ENCODE measurements around the gene SNX7. TPM values are rescaled to one million over a fixed set of nuclear protein-coding genes. Genes with fewer than 3 reads are reported as not detected.

SNX7 gene
- polyA plus RNA-seq, 1 of the 3 experiments (the other 2 are of a cell fraction) = 16.0 TPM

GRCh38 chr1:98709906-98710305 lies 48.4 kb downstream of the SNX7 start:
- Histone ChIP-seq H3K9me3 (no peaks in the 10 kb centered on the region), H3K79me2 (ENCODE audit: insufficient read depth) (no peaks in the 10 kb centered on the region), H3K4me3 (ENCODE audit: low read depth in 2 of 2, low read length in 1 of 2) (no peak overlapping the region), H3K9ac (no peak overlapping the region), H3K27me3 (ENCODE audit: insufficient read depth) (no peaks in the 10 kb centered on the region), H3K27ac (ENCODE audit: low read depth in 2 of 2, low read length in 1 of 2) (no peak overlapping the region), H2AFZ (ENCODE audit: low read depth) (no peak overlapping the region), H3K9me2 (no peaks in the 10 kb centered on the region), H3K4me1 (ENCODE audit: control insufficient read depth in 1 of 2, insufficient read depth in 2 of 2, low read depth in 1 of 2, low read length in 1 of 2) (no peaks in the 10 kb centered on the region), H4K20me1 (ENCODE audit: insufficient read depth) (no peaks in the 10 kb centered on the region), H3K4me2 (no peak overlapping the region), H3F3A (replicated peaks; ENCODE audit: insufficient read depth) (no peaks in the 10 kb centered on the region), H3K36me3 (replicated peaks in 1 of 2; ENCODE audit: control insufficient read depth in 1 of 2, insufficient read depth in 2 of 2, low read length in 1 of 2) (peaks cover 15 to 21% of the 10 kb centered on the region in 2 experiments)
- no peak for DNase-seq
- POLR2A ChIA-PET = no interaction called here
- 96% methylated on average over 3 of the region's 3 CpGs for WGBS (ENCODE audit: low lambda C conversion rate)
- no peak for TF ChIP-seq TAF1 (IDR thresholded peaks at IDR 0.05; ENCODE audit: borderline replicate concordance, low read depth, low read length)
- no peak for TF ChIP-seq YY1 (IDR thresholded peaks at IDR 0.05; ENCODE audit: low read depth)
- no peak for TF ChIP-seq USF2 (IDR thresholded peaks at IDR 0.05; ENCODE audit: borderline replicate concordance, low read depth, low read length)
- no peak for TF ChIP-seq EZH2phosphoT487 (IDR thresholded peaks at IDR 0.05; ENCODE audit: borderline replicate concordance, low read depth)
- no peak for TF ChIP-seq IRF3 (IDR thresholded peaks at IDR 0.05; ENCODE audit: low read depth, low read length)
- TF ChIP-seq FOSL2 (IDR thresholded peaks at IDR 0.05; ENCODE audit: borderline replicate concordance, low read depth) = no peak
- TF ChIP-seq SIN3A (IDR thresholded peaks at IDR 0.05; ENCODE audit: borderline replicate concordance, low read depth, low read length) = no peak
- TF ChIP-seq RCOR1 (IDR thresholded peaks at IDR 0.05; ENCODE audit: low read length) = no peak
- no peak for TF ChIP-seq GABPA (IDR thresholded peaks at IDR 0.05; ENCODE audit: low read depth)
- no peak for TF ChIP-seq RFX5 (IDR thresholded peaks at IDR 0.05; ENCODE audit: low read length)
- no peak for TF ChIP-seq TEAD4 (IDR thresholded peaks at IDR 0.05; ENCODE audit: borderline replicate concordance, insufficient read depth)
- CTCF ChIA-PET = interaction anchor here (0.7 kb wide), 1 partner anchor 975 kb away, joined by 3 read pairs; no protein-coding TSS in a partner anchor

GRCh38 chr1:98723574-98723973 lies 62.1 kb downstream of the SNX7 start:
- Histone ChIP-seq H3K9me3 (no peaks in the 10 kb centered on the region), H3K4me1 (ENCODE audit: control insufficient read depth in 1 of 2, insufficient read depth in 2 of 2, low read depth in 1 of 2, low read length in 1 of 2) (no peaks in the 10 kb centered on the region), H3K27me3 (ENCODE audit: insufficient read depth) (no peaks in the 10 kb centered on the region), H3K36me3 (replicated peaks in 1 of 2; ENCODE audit: control insufficient read depth in 1 of 2, insufficient read depth in 2 of 2, low read length in 1 of 2) (peaks cover 3 to 36% of the 10 kb centered on the region in 2 experiments), H3F3A (replicated peaks; ENCODE audit: insufficient read depth) (no peaks in the 10 kb centered on the region), H2AFZ (ENCODE audit: low read depth) (no peak overlapping the region), H3K9ac (no peak overlapping the region), H4K20me1 (ENCODE audit: insufficient read depth) (no peaks in the 10 kb centered on the region), H3K79me2 (ENCODE audit: insufficient read depth) (no peaks in the 10 kb centered on the region), H3K4me2 (no peak overlapping the region), H3K9me2 (no peaks in the 10 kb centered on the region), H3K4me3 (ENCODE audit: low read depth in 2 of 2, low read length in 1 of 2) (no peak overlapping the region), H3K27ac (ENCODE audit: low read depth in 2 of 2, low read length in 1 of 2) (no peak overlapping the region)
- DNase-seq = no peak
- ChIA-PET POLR2A (no interaction called here), CTCF (interaction anchor here (0.6 to 1.8 kb wide), 2 partner anchors 14 to 361 kb away, joined by 3 to 4 read pairs; no protein-coding TSS in a partner anchor)
- WGBS (ENCODE audit: low lambda C conversion rate) = 96% methylated on average over 8 of the region's 8 CpGs
- no peak for TF ChIP-seq SIN3A (IDR thresholded peaks at IDR 0.05; ENCODE audit: borderline replicate concordance, low read depth, low read length)
- TF ChIP-seq TEAD4 (IDR thresholded peaks at IDR 0.05; ENCODE audit: borderline replicate concordance, insufficient read depth) = no peak
- no peak for TF ChIP-seq CTCF (IDR thresholded peaks at IDR 0.05)
- TF ChIP-seq YY1 (IDR thresholded peaks at IDR 0.05; ENCODE audit: low read depth) = no peak
- TF ChIP-seq FOXM1 (IDR thresholded peaks at IDR 0.05; ENCODE audit: low read depth) = no peak
- no peak for TF ChIP-seq FOXJ3 (CRISPR knock-in tag; IDR thresholded peaks at IDR 0.05)
- no peak for TF ChIP-seq RFX5 (IDR thresholded peaks at IDR 0.05; ENCODE audit: low read length)
- TF ChIP-seq ZBTB33 (IDR thresholded peaks at IDR 0.05; ENCODE audit: borderline replicate concordance, low read depth) = no peak
- TF ChIP-seq USF2 (IDR thresholded peaks at IDR 0.05; ENCODE audit: borderline replicate concordance, low read depth, low read length) = no peak
- TF ChIP-seq MEF2A (IDR thresholded peaks at IDR 0.05; ENCODE audit: borderline replicate concordance, low read depth) = no peak
- no peak for TF ChIP-seq FOSL2 (IDR thresholded peaks at IDR 0.05; ENCODE audit: borderline replicate concordance, low read depth)
- TF ChIP-seq RCOR1 (IDR thresholded peaks at IDR 0.05; ENCODE audit: low read length) = no peak
- TF ChIP-seq USF1 (IDR thresholded peaks at IDR 0.05; ENCODE audit: borderline replicate concordance, low read depth) = no peak
